H1 (cell line): ENCODE data around the gene CEP170.

Experiments
- NRF1 ChIP-seq: IDR thresholded peaks from 2 replicates; pipeline ENCODE4 v1.6.1; 2011; ENCODE audit warnings: mild to moderate bottlenecking, low read depth, low read length, improper control_type of control experiment
- TF ChIP-seq, protein P1 (sequence below): IDR thresholded peaks from 2 replicates; pipeline ENCODE4 v1.6.1; 2011; ENCODE audit warnings: low read depth, mild to moderate bottlenecking, low read length; ENCODE audit not compliant: insufficient read depth
- TF ChIP-seq, protein P2 (sequence below), 3 experiments: IDR thresholded peaks; 1 replicate in 2 of 3; 2 replicates in 1 of 3; pipeline versions ENCODE4 v1.5.1 to v1.6.1; 2011; ENCODE audit warnings: low read length in 3 of 3, mild to moderate bottlenecking in 3 of 3, inconsistent platforms in 2 of 3, low read depth in 1 of 3, moderate library complexity in 1 of 3; ENCODE audit not compliant: insufficient read depth in 1 of 3; ENCODE audit errors: control extremely low read depth in 1 of 3

DNA sequence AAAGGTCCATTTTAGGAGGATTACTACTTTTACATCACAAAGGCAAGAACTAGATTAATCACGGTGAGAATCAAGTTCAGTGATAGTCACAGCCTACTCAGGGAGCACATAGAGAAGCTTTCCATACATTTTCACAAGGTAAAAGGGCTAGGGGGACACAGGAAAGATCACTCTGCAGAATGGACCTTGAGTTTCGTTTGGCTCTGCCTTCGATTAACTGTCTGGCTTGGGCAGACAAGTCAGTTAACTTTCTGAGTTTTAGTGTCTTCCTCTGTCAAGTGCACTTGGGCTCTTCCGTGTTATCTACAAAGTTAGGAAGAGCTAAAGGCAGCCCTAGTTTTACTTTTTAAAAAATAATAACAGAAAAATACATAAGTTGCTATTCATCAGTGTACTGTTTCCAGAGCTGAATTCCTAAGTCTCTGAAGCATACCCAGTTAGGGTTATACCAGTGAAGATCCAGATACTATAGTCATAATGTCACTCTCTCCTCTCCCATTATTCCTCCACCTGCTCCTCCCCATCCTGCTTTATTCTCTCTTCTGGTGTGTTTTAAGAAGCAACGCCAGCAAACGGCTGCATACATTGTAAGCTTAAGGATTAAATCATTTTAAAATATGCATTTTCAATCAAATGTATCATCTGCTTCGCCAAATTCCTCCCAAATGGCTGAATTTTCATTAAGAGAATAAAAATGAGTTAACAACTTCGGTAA is 1.7 kb downstream of the CEP170 start:
- TF ChIP-seq, protein P1, sequence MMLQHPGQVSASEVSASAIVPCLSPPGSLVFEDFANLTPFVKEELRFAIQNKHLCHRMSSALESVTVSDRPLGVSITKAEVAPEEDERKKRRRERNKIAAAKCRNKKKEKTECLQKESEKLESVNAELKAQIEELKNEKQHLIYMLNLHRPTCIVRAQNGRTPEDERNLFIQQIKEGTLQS: no peak
- TF ChIP-seq, protein P2, sequence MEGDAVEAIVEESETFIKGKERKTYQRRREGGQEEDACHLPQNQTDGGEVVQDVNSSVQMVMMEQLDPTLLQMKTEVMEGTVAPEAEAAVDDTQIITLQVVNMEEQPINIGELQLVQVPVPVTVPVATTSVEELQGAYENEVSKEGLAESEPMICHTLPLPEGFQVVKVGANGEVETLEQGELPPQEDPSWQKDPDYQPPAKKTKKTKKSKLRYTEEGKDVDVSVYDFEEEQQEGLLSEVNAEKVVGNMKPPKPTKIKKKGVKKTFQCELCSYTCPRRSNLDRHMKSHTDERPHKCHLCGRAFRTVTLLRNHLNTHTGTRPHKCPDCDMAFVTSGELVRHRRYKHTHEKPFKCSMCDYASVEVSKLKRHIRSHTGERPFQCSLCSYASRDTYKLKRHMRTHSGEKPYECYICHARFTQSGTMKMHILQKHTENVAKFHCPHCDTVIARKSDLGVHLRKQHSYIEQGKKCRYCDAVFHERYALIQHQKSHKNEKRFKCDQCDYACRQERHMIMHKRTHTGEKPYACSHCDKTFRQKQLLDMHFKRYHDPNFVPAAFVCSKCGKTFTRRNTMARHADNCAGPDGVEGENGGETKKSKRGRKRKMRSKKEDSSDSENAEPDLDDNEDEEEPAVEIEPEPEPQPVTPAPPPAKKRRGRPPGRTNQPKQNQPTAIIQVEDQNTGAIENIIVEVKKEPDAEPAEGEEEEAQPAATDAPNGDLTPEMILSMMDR (IDR thresholded peaks at IDR 0.05; ENCODE audit: control extremely low read depth in 1 of 3, insufficient read depth in 1 of 3, low read depth in 1 of 3, low read length in 3 of 3): no peak
- TF ChIP-seq NRF1: no peak
